ENCODE data around the gene ASB15.

ASB15 gene

DNA sequence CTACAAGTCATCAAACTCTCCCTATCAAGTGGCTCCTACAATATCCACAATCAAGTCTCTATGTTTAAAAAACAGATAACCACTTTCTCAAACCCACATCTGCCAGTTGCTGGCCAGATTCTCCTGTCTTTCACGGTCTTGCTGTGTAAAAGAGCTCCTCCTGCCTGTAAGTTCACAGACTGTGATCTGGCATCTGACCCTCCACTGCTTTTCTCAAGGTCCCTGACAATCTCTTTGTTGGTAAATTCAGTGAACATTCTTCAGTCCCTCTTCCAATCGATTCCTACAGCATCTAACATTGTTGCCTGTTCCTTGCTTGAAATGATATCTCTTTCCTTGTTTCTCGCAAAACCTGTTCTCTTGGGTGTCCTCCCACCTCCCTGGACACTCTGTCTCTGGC lies 35.6 kb downstream of the ASB15 start:
- no peak for DNase-seq (ENCODE audit: low read depth)

DNA sequence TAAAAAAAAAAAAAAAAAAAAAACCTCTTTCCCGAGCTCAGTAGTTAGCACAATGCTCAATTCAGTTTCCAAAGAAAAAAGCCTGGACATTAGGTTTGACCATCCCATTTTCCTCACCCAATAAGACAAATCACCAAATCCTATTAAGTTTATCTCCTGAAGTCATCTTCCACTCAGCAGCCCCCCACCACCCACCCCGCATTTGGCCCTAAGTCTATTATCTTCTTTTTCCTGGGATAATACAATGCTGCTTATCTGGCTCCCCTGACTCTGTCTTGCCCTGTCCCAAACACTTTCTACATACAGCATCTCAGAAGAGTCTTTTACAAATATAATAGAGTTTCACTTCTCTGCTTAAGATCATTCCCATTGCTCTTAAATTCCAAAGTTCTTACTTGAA lies 36.3 kb downstream of the ASB15 start:
- no peak for DNase-seq (ENCODE audit: low read depth)

DNA sequence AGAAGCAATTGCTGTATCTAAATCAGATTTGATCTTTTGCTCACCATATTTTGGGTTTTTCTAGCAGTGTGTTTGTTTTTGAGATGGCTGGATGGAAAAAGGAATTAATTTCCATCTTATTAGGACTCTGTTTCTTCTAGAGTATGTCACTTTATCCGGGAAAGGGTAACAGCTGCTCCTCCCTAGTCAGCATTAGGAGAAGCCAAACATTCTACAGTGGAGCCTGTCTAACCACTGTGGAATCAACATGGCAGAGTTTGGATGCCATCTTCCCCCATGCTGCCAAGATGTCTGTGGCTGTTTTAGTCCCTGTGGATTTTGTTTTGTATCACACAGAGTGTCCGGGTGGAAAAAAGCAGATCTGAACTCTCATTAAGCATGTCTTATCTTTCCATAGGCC lies 38.0 kb downstream of the ASB15 start:
- DNase-seq (ENCODE audit: low read depth), result no peak

DNA sequence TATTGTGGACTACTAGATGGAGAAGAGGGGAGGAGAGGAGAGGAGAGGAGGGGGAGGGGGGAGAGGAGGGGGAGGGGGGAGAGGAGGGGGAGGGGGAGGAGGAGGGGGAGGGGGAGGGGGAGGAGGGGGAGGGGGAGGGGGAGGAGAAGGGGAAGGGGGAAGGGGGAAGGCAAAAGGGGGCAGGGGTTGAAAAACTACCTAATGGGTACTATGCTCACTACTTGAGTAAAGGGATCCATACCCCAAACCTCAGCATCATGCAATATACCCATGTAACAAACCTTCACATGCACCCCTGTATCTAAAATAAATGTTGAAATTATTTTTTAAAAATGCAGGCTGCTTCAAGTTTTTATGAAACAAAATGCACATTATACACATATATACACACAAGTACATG lies 39.0 kb downstream of the ASB15 start:
- no peak for DNase-seq (ENCODE audit: low read depth)

DNA sequence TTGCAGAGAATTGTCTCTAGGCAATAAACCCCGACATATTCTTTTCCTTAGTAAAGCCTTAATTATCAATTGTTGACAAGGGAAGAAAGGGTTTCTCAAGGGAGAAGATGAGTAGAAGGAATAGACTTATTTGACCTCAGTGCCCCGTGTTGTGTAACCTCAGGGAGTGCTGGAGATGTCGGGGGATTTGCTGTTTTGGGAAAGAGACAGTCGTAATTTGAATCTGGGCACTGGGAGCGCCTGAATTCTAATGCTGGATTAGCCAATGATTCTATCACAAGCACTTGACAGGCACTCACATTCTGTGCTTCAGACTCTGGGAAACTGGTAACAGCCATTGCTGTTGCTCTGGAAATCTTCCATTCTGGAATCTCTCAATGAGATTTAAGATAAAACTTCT lies 40.3 kb downstream of the ASB15 start:
- DNase-seq (ENCODE audit: low read depth), result no peak

DNA sequence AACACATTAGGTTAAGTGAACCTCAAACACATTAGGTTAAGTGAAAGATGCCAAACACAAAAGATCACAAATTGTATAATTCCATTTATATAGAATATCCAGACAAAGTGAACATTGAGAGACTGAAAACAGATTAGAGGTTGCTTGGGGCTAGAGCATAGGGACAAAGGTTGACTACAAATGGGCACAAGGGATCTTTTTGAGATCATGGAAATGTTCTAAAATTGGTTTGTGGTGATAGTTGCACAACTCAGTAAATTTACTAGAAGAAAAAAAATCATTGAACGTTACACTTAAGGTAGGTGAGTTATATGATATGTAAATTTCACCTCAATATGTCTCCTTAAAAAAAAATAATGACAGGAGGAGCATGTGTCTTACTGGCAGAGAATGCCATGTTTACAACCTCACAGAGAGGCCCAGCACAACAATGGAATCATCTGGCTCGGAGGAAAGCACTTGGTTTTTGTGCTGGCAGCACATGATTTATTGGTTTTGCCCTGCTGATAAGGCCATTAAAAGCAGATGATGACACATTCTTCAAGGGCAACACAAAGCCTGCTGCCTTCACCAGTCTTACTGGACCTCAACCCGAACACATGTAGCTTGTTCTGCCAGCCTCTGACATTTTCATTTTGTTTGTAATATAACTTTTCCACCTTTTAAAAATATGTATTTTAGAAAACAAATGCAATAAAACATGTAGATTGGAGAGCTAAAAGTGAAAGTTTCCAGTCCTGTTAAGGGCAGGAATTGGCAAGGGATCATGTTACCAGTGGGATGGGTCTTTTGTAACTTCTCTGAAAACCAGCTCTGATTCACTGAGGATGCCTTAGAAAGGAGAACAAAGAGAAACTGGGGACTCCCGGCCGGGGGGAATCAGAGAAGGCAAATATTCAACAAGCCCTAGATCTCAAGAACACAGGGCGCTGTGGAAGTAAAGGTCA lies 42.1 kb downstream of the ASB15 start:
- DNase-seq (ENCODE audit: low read depth), result no peak

DNA sequence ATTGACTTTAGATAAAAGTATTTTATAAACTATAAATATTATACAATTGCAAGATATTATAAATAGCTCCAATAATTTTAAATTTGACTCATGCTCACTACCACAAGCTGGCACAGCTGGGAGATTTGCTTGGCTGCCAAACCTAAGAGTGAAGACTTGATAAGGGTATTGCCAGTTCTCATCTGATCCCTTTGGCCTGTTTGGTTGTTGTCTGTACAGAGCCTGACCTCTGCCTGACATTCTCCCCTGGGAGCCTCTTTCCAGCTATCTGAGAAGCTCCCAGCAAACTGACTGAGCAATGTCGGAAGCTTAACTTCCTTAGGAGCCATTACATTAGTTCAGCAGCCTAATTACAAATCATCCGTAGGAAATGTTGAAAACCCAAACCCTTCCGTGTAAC lies 43.9 kb downstream of the ASB15 start:
- DNase-seq (ENCODE audit: low read depth), result no peak

DNA sequence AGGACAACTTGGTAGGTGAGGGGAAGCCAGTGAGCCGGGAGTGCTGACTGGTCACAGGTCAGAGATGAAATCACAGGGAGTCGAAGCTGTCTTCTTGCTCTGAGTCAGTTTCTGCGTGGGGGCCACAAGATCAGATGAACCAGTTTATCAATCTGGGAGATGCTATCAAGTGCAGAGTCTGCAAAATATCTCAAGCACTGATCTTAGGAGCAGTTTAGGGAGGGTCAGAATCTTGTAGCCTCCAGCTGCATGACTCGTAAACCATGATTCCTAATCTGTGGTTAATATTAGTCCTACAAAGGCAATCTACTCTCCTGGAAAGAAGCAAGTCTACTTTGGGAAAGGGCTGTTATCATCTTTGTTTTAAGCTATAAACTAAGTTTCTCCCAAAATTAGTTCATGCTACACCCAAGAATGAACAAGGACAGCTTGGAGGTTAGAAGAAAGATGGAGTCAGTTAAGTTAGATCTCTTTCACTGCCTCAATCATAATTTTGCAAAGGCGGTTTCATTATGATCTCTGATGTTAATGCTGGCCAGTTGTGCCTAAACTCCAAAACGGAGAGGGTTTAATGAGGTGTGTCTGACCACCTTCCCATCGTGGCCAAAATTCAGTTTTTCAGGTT lies 45.6 kb downstream of the ASB15 start:
- DNase-seq (ENCODE audit: low read depth), result no peak

DNA sequence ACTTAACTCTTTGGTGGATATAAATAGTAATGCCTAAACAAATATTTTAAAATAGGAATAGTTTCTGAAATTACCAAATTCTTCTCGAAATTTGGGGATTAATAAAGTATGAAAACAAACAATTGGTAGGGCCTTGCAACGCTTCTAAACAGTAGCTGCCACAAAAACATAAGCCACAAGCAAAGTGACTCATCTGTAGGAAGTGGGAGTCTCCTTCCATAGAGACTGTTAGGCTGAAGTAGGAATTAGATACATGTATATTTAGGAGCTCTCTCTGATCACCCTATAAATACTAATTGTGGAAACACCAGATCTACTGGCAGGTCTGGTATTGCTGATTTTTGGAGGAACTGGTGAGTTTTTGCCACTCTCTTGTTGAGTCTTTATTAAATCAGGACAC lies 48.3 kb downstream of the ASB15 start:
- DNase-seq (ENCODE audit: low read depth), result no peak

DNA sequence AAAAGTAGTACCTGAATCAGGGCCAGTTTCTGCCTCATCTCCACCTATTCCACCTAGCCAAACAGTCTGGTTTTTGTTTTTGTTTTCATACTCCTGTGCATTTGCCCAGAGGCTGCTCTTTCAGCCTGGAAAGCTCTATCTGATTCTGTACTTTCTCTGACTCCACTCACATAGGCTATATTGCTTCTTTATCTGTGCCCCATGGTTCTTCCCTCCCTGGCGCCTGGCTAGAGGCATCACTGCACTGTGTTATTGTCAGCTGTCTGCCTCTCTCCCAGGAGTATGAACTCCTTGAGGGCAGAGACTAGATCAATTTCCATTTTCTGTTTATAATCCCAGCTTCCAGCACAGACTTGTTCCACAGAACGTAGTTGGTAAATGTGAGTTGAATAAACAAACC lies 49.0 kb downstream of the ASB15 start:
- no peak for DNase-seq (ENCODE audit: low read depth)

DNA sequence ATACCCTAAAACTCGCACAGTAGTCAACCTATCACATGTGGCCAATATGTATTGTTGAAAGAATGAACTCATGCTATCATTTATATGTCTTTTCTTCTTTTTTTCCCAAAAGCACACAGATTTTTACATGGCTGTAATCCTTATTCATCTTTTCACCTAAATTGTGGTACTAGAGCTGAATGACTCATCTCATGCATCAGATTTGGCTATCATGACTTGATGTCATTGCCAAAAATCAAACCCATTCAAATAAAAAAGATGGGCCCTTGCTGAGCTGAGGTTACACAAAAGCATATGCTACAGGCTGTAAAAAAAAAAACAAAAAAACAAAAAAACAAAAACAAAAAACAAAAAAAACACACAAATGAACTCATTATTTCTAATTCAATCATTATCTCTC lies 50.8 kb downstream of the ASB15 start:
- DNase-seq (ENCODE audit: low read depth), result no peak

DNA sequence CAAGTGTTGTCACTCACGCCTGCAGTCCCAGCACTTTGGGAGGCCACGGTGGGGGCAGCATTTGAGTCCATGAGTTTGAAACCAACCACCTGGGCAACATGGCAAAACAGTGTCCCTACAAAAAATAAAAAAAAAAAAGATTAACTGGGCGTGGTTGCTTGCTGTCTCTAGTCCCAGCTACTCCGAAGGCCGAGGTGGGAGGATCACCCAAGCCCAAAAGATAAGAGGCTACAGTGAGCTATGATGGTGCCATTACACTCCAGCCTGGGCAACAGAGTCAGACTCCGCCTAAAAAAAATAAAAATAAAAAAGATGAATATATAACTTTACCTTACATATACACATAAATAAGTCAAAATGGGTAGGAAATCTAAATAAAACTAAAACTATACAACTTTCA lies 51.5 kb downstream of the ASB15 start:
- no peak for DNase-seq (ENCODE audit: low read depth)

DNA sequence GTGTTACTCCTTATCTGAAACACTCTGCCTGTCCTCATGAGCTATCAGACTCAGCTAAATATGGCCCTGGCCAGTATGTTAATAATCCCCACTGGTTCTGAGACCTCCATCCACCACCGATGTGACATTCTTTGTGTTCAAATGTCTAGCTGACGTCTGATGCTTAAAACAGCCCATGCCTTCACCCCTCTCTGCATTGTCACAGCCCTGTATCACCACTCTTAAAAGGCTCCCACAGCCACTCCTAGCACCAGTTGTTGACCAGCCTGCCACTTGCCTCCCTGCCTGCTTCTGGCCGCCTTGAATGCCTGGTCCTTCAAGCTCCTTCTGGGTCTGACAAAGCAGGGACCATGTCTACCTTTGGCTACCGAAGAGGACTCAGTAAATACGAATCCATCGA lies 54.0 kb downstream of the ASB15 start, which contains the start of gene LMOD2:
TSS of gene LMOD2 (plus strand) at position 253 of the 400 bp plus-strand sequence. CDS start at position 351, 98 bp downstream.
- DNase-seq (ENCODE audit: low read depth), result no peak

DNA sequence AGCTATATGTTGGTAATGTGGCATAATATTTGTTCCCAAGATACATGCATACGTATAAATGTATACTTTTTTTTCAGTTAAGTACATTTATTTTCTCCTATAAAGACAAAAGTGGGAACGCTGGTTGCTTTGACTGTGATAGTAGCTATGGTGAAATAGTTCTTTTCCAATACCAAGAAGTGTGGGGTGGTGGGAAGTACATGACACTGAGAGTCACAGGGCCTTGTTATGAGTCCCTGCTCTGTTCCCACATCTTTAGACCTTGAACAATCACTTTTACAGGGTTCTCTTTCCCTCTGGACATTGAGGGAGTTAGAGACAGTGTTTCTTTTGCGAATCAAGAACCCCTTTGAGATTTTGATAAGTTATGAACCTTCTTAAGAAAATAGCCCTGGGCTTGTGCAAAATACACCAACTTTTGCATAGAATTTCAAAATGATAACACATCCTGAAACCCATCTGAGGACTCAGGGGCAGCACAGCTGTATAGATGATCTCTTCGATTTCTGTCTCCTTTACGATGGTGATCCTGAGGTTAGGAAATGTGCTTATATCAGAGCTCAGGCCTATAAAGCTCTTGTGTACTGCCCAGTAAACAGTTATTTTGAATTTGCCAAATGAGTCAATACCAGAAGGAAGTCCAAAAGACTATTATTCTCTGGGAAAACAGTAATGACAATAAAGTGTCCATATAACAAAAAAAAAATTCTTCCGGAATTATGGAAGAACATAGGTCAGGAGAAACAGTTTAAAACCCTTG lies 55.1 kb downstream of the ASB15 start:
- DNase-seq (ENCODE audit: low read depth), result no peak

DNA sequence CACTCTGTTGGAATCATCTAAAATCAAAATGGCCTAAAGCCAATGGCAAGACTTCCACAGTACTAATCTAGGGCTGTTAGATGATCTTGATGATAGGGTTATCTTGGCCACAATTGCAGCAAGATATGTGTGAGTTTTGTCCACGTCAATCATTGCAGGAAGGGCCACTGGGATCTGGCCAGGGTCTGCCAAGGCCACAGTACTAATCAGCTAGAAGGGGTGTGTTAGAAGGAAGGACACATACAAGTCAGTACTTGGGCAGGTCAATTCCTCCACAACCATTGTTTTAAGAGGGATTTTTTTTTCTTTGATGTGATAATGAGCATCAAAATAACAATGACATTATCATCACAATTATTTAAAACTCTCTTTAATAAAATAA lies 55.7 kb downstream of the ASB15 start:
- DNase-seq (ENCODE audit: low read depth), result no peak

DNA sequence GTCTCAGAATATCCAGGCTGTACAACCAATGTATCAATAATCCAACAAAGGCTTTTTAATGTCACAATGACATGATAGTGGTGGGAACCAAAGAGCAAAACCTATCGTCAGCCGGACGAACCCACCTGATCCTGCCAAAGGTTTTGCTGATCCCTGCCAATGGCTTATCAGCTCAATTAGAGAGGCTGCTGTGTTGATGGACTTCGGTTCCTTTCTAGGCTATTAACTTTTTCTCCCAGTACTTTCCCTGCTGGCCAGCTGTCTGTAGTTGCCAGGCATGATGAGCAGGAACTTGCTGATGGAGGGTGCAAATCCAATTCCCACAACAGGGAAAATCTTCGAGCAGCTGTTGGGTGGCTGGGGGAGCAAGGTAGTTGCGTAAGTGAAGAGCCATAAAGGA lies 56.4 kb downstream of the ASB15 start:
- no peak for DNase-seq (ENCODE audit: low read depth)

DNA sequence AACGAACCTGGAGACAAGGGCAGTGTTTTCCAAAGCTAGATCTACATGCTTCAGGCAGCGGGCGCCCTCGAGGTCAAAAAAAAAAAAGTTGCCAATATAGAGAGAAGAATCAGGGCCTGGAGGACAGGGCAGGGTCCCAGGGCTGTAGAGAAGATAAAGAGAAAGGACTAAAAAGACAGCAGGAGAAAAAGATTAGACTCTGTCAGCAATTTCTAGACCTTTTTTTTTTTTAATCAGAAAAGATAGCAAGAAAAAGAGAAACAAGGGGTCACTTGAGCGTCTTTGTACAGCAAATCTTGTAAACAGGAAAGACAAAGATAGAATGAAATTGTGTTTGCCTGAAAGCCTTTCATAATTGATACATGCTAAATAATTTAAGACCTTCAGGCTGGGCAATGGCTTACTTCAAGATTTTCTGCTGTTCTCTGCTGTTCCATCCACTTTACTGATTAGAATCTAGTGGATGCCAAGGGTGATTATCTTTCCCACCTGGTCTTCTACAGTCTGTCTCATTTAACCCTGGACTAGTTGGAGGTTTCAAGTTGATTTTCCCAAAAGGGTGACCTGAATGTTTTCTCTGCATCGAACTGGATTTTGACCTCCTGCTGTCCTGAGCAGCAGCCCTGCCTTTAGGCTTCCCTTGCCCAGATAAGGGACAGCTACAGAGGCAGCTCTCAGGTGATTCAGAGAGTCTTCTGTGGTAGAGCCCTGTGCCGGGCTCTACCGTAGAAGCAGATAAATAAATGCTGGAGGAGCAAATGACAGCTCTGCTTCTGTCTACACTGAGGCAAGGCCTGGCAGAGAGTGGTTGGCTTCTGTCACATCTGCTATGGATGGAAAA lies 59.1 kb downstream of the ASB15 start:
- no peak for DNase-seq (ENCODE audit: low read depth)

DNA sequence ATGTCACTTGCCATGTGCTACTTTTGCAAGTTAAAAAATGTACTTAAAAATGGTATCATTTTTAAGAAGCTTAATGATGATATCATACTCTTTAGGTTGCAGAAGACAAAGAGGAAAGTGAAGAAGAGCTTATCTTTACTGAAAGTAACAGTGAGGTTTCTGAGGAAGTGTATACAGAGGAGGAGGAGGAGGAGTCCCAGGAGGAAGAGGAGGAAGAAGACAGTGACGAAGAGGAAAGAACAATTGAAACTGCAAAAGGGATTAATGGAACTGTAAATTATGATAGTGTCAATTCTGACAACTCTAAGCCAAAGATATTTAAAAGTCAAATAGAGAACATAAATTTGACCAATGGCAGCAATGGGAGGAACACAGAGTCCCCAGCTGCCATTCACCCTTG lies 60.1 kb downstream of the ASB15 start:
- no peak for DNase-seq (ENCODE audit: low read depth)

DNA sequence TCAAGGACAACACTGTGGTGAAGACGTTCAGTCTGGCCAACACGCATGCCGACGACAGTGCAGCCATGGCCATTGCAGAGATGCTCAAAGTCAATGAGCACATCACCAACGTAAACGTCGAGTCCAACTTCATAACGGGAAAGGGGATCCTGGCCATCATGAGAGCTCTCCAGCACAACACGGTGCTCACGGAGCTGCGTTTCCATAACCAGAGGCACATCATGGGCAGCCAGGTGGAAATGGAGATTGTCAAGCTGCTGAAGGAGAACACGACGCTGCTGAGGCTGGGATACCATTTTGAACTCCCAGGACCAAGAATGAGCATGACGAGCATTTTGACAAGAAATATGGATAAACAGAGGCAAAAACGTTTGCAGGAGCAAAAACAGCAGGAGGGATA lies 60.7 kb downstream of the ASB15 start:
- DNase-seq (ENCODE audit: low read depth), result no peak

DNA sequence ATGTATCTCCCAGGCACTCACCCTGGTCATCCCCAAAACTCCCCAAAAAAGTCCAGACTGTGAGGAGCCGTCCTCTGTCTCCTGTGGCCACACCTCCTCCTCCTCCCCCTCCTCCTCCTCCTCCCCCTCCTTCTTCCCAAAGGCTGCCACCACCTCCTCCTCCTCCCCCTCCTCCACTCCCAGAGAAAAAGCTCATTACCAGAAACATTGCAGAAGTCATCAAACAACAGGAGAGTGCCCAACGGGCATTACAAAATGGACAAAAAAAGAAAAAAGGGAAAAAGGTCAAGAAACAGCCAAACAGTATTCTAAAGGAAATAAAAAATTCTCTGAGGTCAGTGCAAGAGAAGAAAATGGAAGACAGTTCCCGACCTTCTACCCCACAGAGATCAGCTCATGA lies 61.1 kb downstream of the ASB15 start:
- no peak for DNase-seq (ENCODE audit: low read depth)

DNA sequence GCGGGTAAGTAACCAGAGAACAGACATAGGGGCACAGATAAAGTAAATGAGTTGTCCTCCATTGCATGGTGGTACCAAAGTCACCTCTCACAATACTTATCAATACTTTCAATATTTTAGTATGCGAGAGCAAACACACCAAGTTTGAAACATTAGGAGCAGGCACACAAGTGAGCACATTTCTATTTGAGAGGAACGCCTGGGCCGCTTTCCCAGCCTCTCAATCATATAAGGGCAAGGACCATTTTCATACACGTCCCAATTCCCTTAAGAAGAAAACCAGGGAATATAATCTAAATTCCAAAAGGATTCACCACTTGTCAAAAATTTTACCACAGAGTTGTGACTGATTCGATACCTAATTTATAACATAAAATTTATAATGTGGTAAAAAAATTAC lies 61.6 kb downstream of the ASB15 start:
- no peak for DNase-seq (ENCODE audit: low read depth)

DNA sequence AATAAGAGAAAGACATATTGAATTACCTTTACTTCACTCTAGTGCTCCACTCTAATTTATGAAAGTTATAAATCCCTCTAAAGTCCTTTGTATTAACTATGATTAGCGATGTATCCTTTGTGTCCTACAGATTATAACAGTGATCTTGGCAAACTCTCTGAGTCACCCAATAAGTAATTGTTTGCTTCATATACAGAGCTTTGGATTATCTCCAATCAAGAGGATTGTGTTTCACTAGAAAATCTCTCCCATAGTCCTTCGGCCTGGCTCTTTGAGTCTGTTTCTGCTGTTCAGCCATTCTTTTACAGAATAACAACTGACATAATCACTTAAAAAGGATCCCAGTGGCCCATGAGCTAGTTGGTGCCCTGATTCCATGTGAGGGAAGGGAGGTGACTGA lies 63.5 kb downstream of the ASB15 start:
- no peak for DNase-seq (ENCODE audit: low read depth)
